GM12878 (cell line): ENCODE data around the gene SRRM2.

ENCODE experiments used
- BRCA1 ChIP-seq: IDR thresholded peaks from 2 replicates; pipeline ENCODE4 v1.6.1; 2011; ENCODE audit warnings: low read depth, low read length, improper control_type of control experiment
- CREB1 ChIP-seq: IDR thresholded peaks from 2 replicates; pipeline ENCODE4 v1.6.1; 2012; ENCODE audit warnings: low read depth, mild to moderate bottlenecking, inconsistent platforms
- CTCF ChIP-seq, 3 experiments: IDR thresholded peaks in 2 of 3; conservative IDR thresholded peaks in 1 of 3; 2 replicates each; pipeline ENCODE4 v1.5.1; 2011; ENCODE audit warnings: low read depth in 3 of 3, low read length in 3 of 3, mild to moderate bottlenecking in 3 of 3, control low read depth in 2 of 3, moderate library complexity in 2 of 3, inconsistent platforms in 1 of 3, mixed read lengths in 1 of 3; ENCODE audit not compliant: control insufficient read depth in 2 of 3, insufficient read depth in 1 of 3; ENCODE audit errors: extremely low read depth in 1 of 3
- ESRRA ChIP-seq: IDR thresholded peaks from 2 replicates; pipeline ENCODE4 v1.6.1; 2012; ENCODE audit warnings: mild to moderate bottlenecking, low read length, improper control_type of control experiment
- NFYB ChIP-seq: IDR thresholded peaks from 2 replicates; pipeline ENCODE4 v1.6.1; 2011; ENCODE audit warnings: low read depth, mild to moderate bottlenecking, low read length, improper control_type of control experiment, moderate library complexity; ENCODE audit not compliant: insufficient read depth
- POLR2A ChIP-seq: IDR thresholded peaks from 2 replicates; pipeline ENCODE4 v1.6.1; 2011; ENCODE audit warnings: low read depth, mild to moderate bottlenecking, low read length
- POLR2AphosphoS2 ChIP-seq: IDR thresholded peaks from 2 replicates; pipeline ENCODE4 v1.6.1; 2011; ENCODE audit warnings: low read depth, mild to moderate bottlenecking, low read length, improper control_type of control experiment, moderate library complexity
- SIN3A ChIP-seq: IDR thresholded peaks from 2 replicates; pipeline ENCODE4 v1.6.1; 2012; ENCODE audit warnings: low read depth, low read length, improper control_type of control experiment
- YY1 ChIP-seq: IDR thresholded peaks from 2 replicates; pipeline ENCODE4 v1.6.1; 2011; ENCODE audit warnings: low read depth, mild to moderate bottlenecking, low read length
- ZBED1 ChIP-seq: IDR thresholded peaks from 2 replicates; pipeline ENCODE4 v1.6.1; 2016; ENCODE audit warnings: borderline replicate concordance
- ZNF207 ChIP-seq: fragments of 450-650 bp; IDR thresholded peaks from 2 replicates; pipeline ENCODE4 v1.6.1; 2014; ENCODE audit warnings: antibody characterized with exemption, mild to moderate bottlenecking, borderline replicate concordance
- TF ChIP-seq, protein P1 (sequence below): IDR thresholded peaks from 2 replicates; pipeline ENCODE4 v1.6.1; 2012; ENCODE audit warnings: low read depth, low read length, improper control_type of control experiment
- TF ChIP-seq, protein P2 (sequence below): IDR thresholded peaks from 2 replicates; pipeline ENCODE4 v1.6.1; 2012; ENCODE audit warnings: low read depth, low read length, improper control_type of control experiment

- TF ChIP-seq CTCF (IDR thresholded peaks at IDR 0.05 in 2 of 3, conservative IDR thresholded peaks at IDR 0.05 in 1 of 3; ENCODE audit: control insufficient read depth in 2 of 3, extremely low read depth in 1 of 3, insufficient read depth in 1 of 3, low read depth in 3 of 3, low read length in 3 of 3) = no peak
- TF ChIP-seq POLR2AphosphoS2 = no peak
- no peak for TF ChIP-seq SIN3A
- no peak for TF ChIP-seq NFYB
- no peak for TF ChIP-seq POLR2A
- TF ChIP-seq ESRRA = no peak
- TF ChIP-seq, protein P1, sequence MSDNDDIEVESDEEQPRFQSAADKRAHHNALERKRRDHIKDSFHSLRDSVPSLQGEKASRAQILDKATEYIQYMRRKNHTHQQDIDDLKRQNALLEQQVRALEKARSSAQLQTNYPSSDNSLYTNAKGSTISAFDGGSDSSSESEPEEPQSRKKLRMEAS = no peak
- no peak for TF ChIP-seq ZBED1
- TF ChIP-seq YY1 = no peak
- no peak for TF ChIP-seq ZNF207
- no peak for TF ChIP-seq BRCA1
- TF ChIP-seq CREB1 = no peak
- TF ChIP-seq, protein P2, sequence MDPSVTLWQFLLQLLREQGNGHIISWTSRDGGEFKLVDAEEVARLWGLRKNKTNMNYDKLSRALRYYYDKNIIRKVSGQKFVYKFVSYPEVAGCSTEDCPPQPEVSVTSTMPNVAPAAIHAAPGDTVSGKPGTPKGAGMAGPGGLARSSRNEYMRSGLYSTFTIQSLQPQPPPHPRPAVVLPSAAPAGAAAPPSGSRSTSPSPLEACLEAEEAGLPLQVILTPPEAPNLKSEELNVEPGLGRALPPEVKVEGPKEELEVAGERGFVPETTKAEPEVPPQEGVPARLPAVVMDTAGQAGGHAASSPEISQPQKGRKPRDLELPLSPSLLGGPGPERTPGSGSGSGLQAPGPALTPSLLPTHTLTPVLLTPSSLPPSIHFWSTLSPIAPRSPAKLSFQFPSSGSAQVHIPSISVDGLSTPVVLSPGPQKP = no peak
Measured at GRCh38 chr16:2717383-2718263, 34.8 kb upstream of the SRRM2 start.
